HepG2 (cell line): ENCODE measurements around the gene HERPUD2. TPM values are rescaled to one million over a fixed set of nuclear protein-coding genes. Genes with fewer than 3 reads are reported as not detected.

Source experiments
- ATF4 ChIP-seq, 2 experiments: fragments of 450-650 bp in 1 of 2; sonication (generic) in 1 of 2; formaldehyde crosslinking; IDR thresholded peaks; 2 replicates each; pipeline versions ENCODE4 v1.5.0 to v1.8.0; 2020 to 2022; ENCODE audit warnings: mild to moderate bottlenecking in 1 of 2, missing genetic modification reagents in 1 of 2
- CBX5 ChIP-seq: sonication (generic); formaldehyde crosslinking; IDR thresholded peaks from 2 replicates; pipeline ENCODE4 v1.4.0; 2020; ENCODE audit warnings: missing genetic modification reagents, borderline replicate concordance
- DMTF1 ChIP-seq: sonication (generic); formaldehyde crosslinking; IDR thresholded peaks from 2 replicates; pipeline ENCODE4 v1.4.0; 2020; ENCODE audit warnings: mild to moderate bottlenecking, missing genetic modification reagents
- FOXP1 ChIP-seq, 2 experiments: fragments of 450-650 bp in 1 of 2; IDR thresholded peaks; 2 replicates each; pipeline ENCODE4 v1.6.1; 2017 to 2018; ENCODE audit warnings: antibody characterized with exemption in 1 of 2
- GATAD2A ChIP-seq: IDR thresholded peaks from 2 replicates; pipeline ENCODE4 v1.6.1; 2016
- MIER3 ChIP-seq: IDR thresholded peaks from 2 replicates; pipeline ENCODE4 v1.6.1; 2016; ENCODE audit warnings: missing compliant biosample characterization, borderline replicate concordance
- SYNCRIP ChIP-seq: fragments of 200-400 bp; formaldehyde crosslinking; IDR thresholded peaks from 2 replicates; pipeline ENCODE4 v1.6.1; 2018; ENCODE audit warnings: mild to moderate bottlenecking, low read depth, low read length; ENCODE audit not compliant: insufficient read depth
- ZBED4 ChIP-seq: sonication (generic); formaldehyde crosslinking; IDR thresholded peaks from 2 replicates; pipeline ENCODE4 v1.4.0; 2020; ENCODE audit warnings: missing genetic modification reagents, borderline replicate concordance
- ZBTB7A ChIP-seq: sonication (generic); formaldehyde crosslinking; IDR thresholded peaks from 2 replicates; pipeline ENCODE4 v1.8.0; 2022; ENCODE audit warnings: mild to moderate bottlenecking, missing genetic modification reagents
- ZMYM4 ChIP-seq: sonication (generic); formaldehyde crosslinking; IDR thresholded peaks from 2 replicates; pipeline ENCODE4 v1.8.1; 2023; ENCODE audit warnings: mild to moderate bottlenecking, missing genetic modification reagents
- ZNF543 ChIP-seq: sonication (generic); formaldehyde crosslinking; IDR thresholded peaks from 2 replicates; pipeline ENCODE4 v1.4.0; 2020; ENCODE audit warnings: mild to moderate bottlenecking, missing genetic modification reagents
- ZNF577 ChIP-seq: sonication (generic); formaldehyde crosslinking; IDR thresholded peaks from 2 replicates; pipeline ENCODE4 v1.4.0; 2020; ENCODE audit warnings: mild to moderate bottlenecking, low read depth, missing genetic modification reagents, borderline replicate concordance
- ZNF646 ChIP-seq: sonication (generic); formaldehyde crosslinking; IDR thresholded peaks from 2 replicates; pipeline ENCODE4 v1.9.0; 2021; ENCODE audit warnings: mild to moderate bottlenecking, missing genetic modification reagents
- ZUFSP ChIP-seq: sonication (generic); formaldehyde crosslinking; IDR thresholded peaks from 2 replicates; pipeline ENCODE4 v1.9.0; 2021; ENCODE audit warnings: missing genetic modification reagents, mild to moderate bottlenecking, borderline replicate concordance
- polyA plus RNA-seq, 8 experiments: library from polyadenylated mRNA; depleted of rRNA in 3 of 8; stranded (reverse) in 7 of 8; unstranded in 1 of 8; fragments of >200 nt; fragmentation: Illumina TruSeq in 4 of 8; extraction: Trizol in 4 of 8; gene quantifications; 2 replicates each; pipeline versions ENCODE4 v1.2.1 to v1.2.3, GENCODE V29; 2011 to 2016; ENCODE audit warnings: low read depth in 4 of 8, missing spikeins in 1 of 8, mixed read lengths in 1 of 8; ENCODE audit not compliant: insufficient read depth in 1 of 8
- total RNA-seq, 5 experiments: library from RNA; depleted of rRNA; stranded (reverse); fragments of >200 nt; fragmentation: Illumina TruSeq; extraction: Trizol; gene quantifications; 2 replicates each; pipeline ENCODE4 v1.2.3, GENCODE V29; 2016; ENCODE audit warnings: low read depth in 1 of 5

Gene HERPUD2
- total and polyA plus RNA-seq, 2 of the 13 experiments (the other 11 are each of a cell fraction or from before 2014, with no cell fraction given) = 10.7 to 38.6 TPM

GRCh38 chr7:35736725-35737124, 41.8 kb upstream of the HERPUD2 start (continued):
- TF ChIP-seq DMTF1 (CRISPR knock-in tag) (no peak), SYNCRIP (no peak), ZNF577 (CRISPR knock-in tag) (no peak), MIER3 (no peak; the same call in 1 of the 2 replicates), GATAD2A (CRISPR knock-in tag) (peak; percentile 65), FOXP1 (IDR thresholded peaks at IDR 0.05) (no peak), FOXP1 (CRISPR knock-in tag; IDR thresholded peaks at IDR 0.05) (peak; percentile 50; the same call in 1 of the 2 replicates), CBX5 (no peak), ZBED4 (no peak), ATF4 (CRISPR knock-in tag; IDR thresholded peaks at IDR 0.05) (no peak), ZMYM4 (CRISPR knock-in tag) (peak; percentile 15; the same call in 1 of the 2 replicates), ZBTB7A (CRISPR knock-in tag) (no peak), ZNF646 (CRISPR knock-in tag) (peak; percentile 64; the same call in 1 of the 2 replicates), ZNF543 (CRISPR knock-in tag) (no peak), ZUFSP (CRISPR knock-in tag) (no peak)
